Neural crest cell (in vitro differentiated cells): ENCODE data around the gene UCN. TPM values are rescaled to one million over a fixed set of nuclear protein-coding genes. Genes with fewer than 3 reads are reported as not detected.
A peak's percentile ranks its signal among the peaks of the same experiment; 100 is the strongest.
"Not testable (repeated sequence)": the region's sequence is repeated elsewhere in the genome, so short reads cannot be mapped to it uniquely, and the experiment has no call there.

Experiments used
- DNase-seq: peaks from one replicate; pipeline ENCODE4 v3.0.0; 2021; ENCODE audit warnings: low read depth, mixed read lengths, low spot score
- H3K27ac Mint-ChIP-seq: one replicate; pipeline ENCODE4 v1.8.0; 2021; ENCODE audit warnings: mild to moderate bottlenecking, mixed read lengths; ENCODE audit not compliant: unreplicated experiment
- H3K27me3 Mint-ChIP-seq: 2 replicates; pipeline ENCODE4 v1.8.0; 2021; ENCODE audit warnings: low read depth, mild to moderate bottlenecking, mixed read lengths
- H3K36me3 Mint-ChIP-seq: 2 replicates; pipeline ENCODE4 v1.8.0; 2021; ENCODE audit warnings: low read depth, mild to moderate bottlenecking, mixed read lengths
- H3K4me1 Mint-ChIP-seq: 2 replicates; pipeline ENCODE4 v1.8.0; 2021; ENCODE audit warnings: mixed read lengths
- H3K4me3 Mint-ChIP-seq: one replicate; pipeline ENCODE4 v1.8.0; 2021; ENCODE audit warnings: mild to moderate bottlenecking, mixed read lengths
- H3K9me3 Mint-ChIP-seq: 2 replicates; pipeline ENCODE4 v1.8.0; 2021; ENCODE audit warnings: mixed read lengths
- CTCF ChIP-seq: fragments of 200-600 bp; sonication (generic); conservative IDR thresholded peaks from 2 replicates; pipeline ENCODE4 v1.5.0; 2021; ENCODE audit warnings: antibody characterized with exemption, mild to moderate bottlenecking
- total RNA-seq: library from RNA; stranded (reverse); gene quantifications from 2 replicates; pipeline ENCODE4 v1.2.1, GENCODE V29; 2021

The UCN gene
- total RNA-seq, 1 donor from 2014 or later = 1.9 TPM

- DNase-seq = no peak
- TF ChIP-seq CTCF = no peak
- H3K4me1 Mint-ChIP-seq = peaks cover 25% of the 10 kb centered on the region
- H3K27ac Mint-ChIP-seq = peak overlapping the region; percentile 0
- H3K9me3 Mint-ChIP-seq = no peaks in the 10 kb centered on the region
- H3K36me3 Mint-ChIP-seq = peaks cover 19% of the 10 kb centered on the region
- no peaks in the 10 kb centered on the region for H3K27me3 Mint-ChIP-seq
- H3K4me3 Mint-ChIP-seq = peak overlapping the region; percentile 61
Observed at GRCh38 chr2:27324720-27325119, 16.5 kb upstream of the UCN start.

- no peaks in the 10 kb centered on the region for H3K27me3 Mint-ChIP-seq
- H3K4me3 Mint-ChIP-seq = peak overlapping the region; percentile 93
- H3K4me1 Mint-ChIP-seq = peaks cover 25% of the 10 kb centered on the region
- no peaks in the 10 kb centered on the region for H3K9me3 Mint-ChIP-seq
- peaks cover 19% of the 10 kb centered on the region for H3K36me3 Mint-ChIP-seq
- H3K27ac Mint-ChIP-seq = peak overlapping the region; percentile 98
- DNase-seq = no peak
- no peak for TF ChIP-seq CTCF
Observed at GRCh38 chr2:27323596-27324285, 15.5 kb upstream of the UCN start.

- DNase-seq = peak; percentile 76
- Mint-ChIP-seq H3K27me3 (no peaks in the 10 kb centered on the region), H3K4me1 (peaks cover 25% of the 10 kb centered on the region), H3K4me3 (peak within 1 kb of the TSS; percentile 93), H3K36me3 (peaks cover 12% of the 10 kb centered on the region), H3K27ac (peak within 1 kb of the TSS; percentile 98), H3K9me3 (no peaks in the 10 kb centered on the region)
- TF ChIP-seq CTCF = no peak
Observed at GRCh38 chr2:27322766-27323595, 14.7 kb upstream of the UCN start, which contains the start of gene MPV17. MPV17 (minus strand) TSS chr2:27323097; CDS start chr2:27322517, 580 bp downstream.

- Mint-ChIP-seq H3K9me3 (no peaks in the 10 kb centered on the region), H3K4me3 (peak overlapping the region; percentile 93), H3K4me1 (peaks cover 25% of the 10 kb centered on the region), H3K27ac (peak overlapping the region; percentile 98), H3K27me3 (no peaks in the 10 kb centered on the region), H3K36me3 (peaks cover 9% of the 10 kb centered on the region)
- no peak for DNase-seq
- no peak for TF ChIP-seq CTCF
Observed at GRCh38 chr2:27322301-27322765, 14.1 kb upstream of the UCN start.

GRCh38 chr2:27320958-27321543, 12.8 kb upstream of the UCN start:
- H3K36me3 Mint-ChIP-seq = no peaks in the 10 kb centered on the region

GRCh38 chr2:27319839-27320238, 11.6 kb upstream of the UCN start:
- not testable (repeated sequence) for H3K9me3 Mint-ChIP-seq, H3K36me3 Mint-ChIP-seq, H3K27me3 Mint-ChIP-seq, H3K27ac Mint-ChIP-seq, DNase-seq
- H3K4me3 Mint-ChIP-seq = peak overlapping the region; percentile 44
- peaks cover 25% of the 10 kb centered on the region for H3K4me1 Mint-ChIP-seq

More at GRCh38 chr2:27320958-27321543, 12.8 kb upstream of the UCN start:
- peaks cover 25% of the 10 kb centered on the region for H3K4me1 Mint-ChIP-seq
- no peaks in the 10 kb centered on the region for H3K27me3 Mint-ChIP-seq
- no peak for DNase-seq
- TF ChIP-seq CTCF = peak; percentile 46
- H3K4me3 Mint-ChIP-seq = peak overlapping the region; percentile 93
- H3K27ac Mint-ChIP-seq = no peak overlapping the region
- H3K9me3 Mint-ChIP-seq = no peaks in the 10 kb centered on the region
